Right cardiac atrium (tissue), 5 donors: ENCODE results near the gene SEC61A2. TPM values are rescaled to one million over a fixed set of nuclear protein-coding genes. Genes with fewer than 3 reads are reported as not detected.
A peak's percentile ranks its signal among the peaks of the same experiment; 100 is the strongest.

Experiments
- ATAC-seq, 2 donors: fragments of 200-7000 bp; cut with Tn5 transposase; one replicate each; pipeline versions ENCODE4 v1.8.0 to v1.9.1; 2020; ENCODE audit warnings: moderate library complexity in 2 of 2, mild to moderate bottlenecking in 1 of 2
- DNase-seq, 3 donors: peaks; one replicate each; pipeline ENCODE4 v3.0.0-alpha.2; 2020
- H3K27ac ChIP-seq: one replicate; pipeline ENCODE4 v1.5.1; 2013; ENCODE audit warnings: mild to moderate bottlenecking, low read length, control low read depth, moderate library complexity
- H3K27me3 ChIP-seq: one replicate; pipeline ENCODE4 v1.6.1; 2013; ENCODE audit not compliant: control insufficient read depth, insufficient read depth
- H3K4me1 ChIP-seq: one replicate; pipeline ENCODE4 v1.6.1; 2013; ENCODE audit warnings: low read length; ENCODE audit not compliant: control insufficient read depth, insufficient read depth
- H3K4me3 ChIP-seq: one replicate; pipeline ENCODE4 v1.5.1; 2013; ENCODE audit warnings: low read length, control low read depth
- H3K9me3 ChIP-seq: one replicate; pipeline ENCODE4 v1.6.1; 2013; ENCODE audit warnings: low read length; ENCODE audit not compliant: control insufficient read depth
- WGBS: extraction: QIAGEN DNeasy Blood & Tissue Kit; methylation state at CpG from one replicate; pipeline ENCODE4 v1.1.7; 2013; 5-methylcytosine and 5-hydroxymethylcytosine counted together
- intact Hi-C, 4 donors: fragments of 100-400 bp; cut with DNase I; formaldehyde crosslinking; loops; one replicate each; pipeline versions ENCODE4 v1.11.0 to v1.14.0; 2022 to 2023
- polyA plus RNA-seq: library from polyadenylated mRNA; stranded (reverse); fragments of 200-250 nt; gene quantifications from one replicate; pipeline ENCODE4 v1.2.3, GENCODE V29; 2013
- total RNA-seq, 4 donors: library from RNA; stranded (reverse); fragmentation: NEBNext Ultra II Directional; extraction: Animal tissue kit (Norgen Biotek cat#: 25700); gene quantifications; one replicate each; pipeline ENCODE4 v1.2.1, GENCODE V29; 2021
- donor health status: healthy with polysubstance abuse.
- donor health status: DM: no; HTN: yes; CAD: no.
- donor health status: DM: no; HTN: no; CAD: no.
- donor health status: DM: no; HTN: yes; CAD: no; lungs with severe emphysema.
- donor health status: DM: yes; HTN: yes; CAD: no.

The SEC61A2 gene
- total and polyA plus RNA-seq, 5 donors, result 8.8 to 18.5 (median 13.9) TPM

- DNase-seq, result no peak
- Histone ChIP-seq H3K27ac (no peak overlapping the region), H3K27me3 (no peaks in the 10 kb centered on the region), H3K4me3 (no peak overlapping the region), H3K9me3 (no peaks in the 10 kb centered on the region), H3K4me1 (no peaks in the 10 kb centered on the region)
- intact Hi-C loops, result no loop called here
- WGBS, result 94% methylated on average over 2 of the region's 2 CpGs
- ATAC-seq, result no peak
Observed at GRCh38 chr10:12198156-12198555, 68.7 kb downstream of the SEC61A2 start.

GRCh38 chr10:12200850-12201249 lies 71.4 kb downstream of the SEC61A2 start:
- ATAC-seq, result no peak
- no peak overlapping the region for H3K4me3 ChIP-seq
- no peaks in the 10 kb centered on the region for H3K4me1 ChIP-seq
- H3K9me3 ChIP-seq, result no peaks in the 10 kb centered on the region
- intact Hi-C loops, result no loop called here
- no peaks in the 10 kb centered on the region for H3K27me3 ChIP-seq
- 98% methylated on average over 5 of the region's 5 CpGs for WGBS
- H3K27ac ChIP-seq, result no peak overlapping the region
- DNase-seq, result no peak

- no peaks in the 10 kb centered on the region for H3K4me1 ChIP-seq
- no peaks in the 10 kb centered on the region for H3K27me3 ChIP-seq
- H3K27ac ChIP-seq, result no peak overlapping the region
- WGBS, result 54% methylated on average over 3 of the region's 3 CpGs
- H3K9me3 ChIP-seq, result no peaks in the 10 kb centered on the region
- ATAC-seq (no peak), DNase-seq (no peak)
- intact Hi-C loops, result no loop called here
- H3K4me3 ChIP-seq, result no peak overlapping the region
Observed at GRCh38 chr10:12201543-12201942, 72.1 kb downstream of the SEC61A2 start.

- 85% methylated on average over 5 of the region's 5 CpGs for WGBS
Observed at GRCh38 chr10:12202226-12202625, 72.7 kb downstream of the SEC61A2 start.

GRCh38 chr10:12205082-12205481 lies 75.6 kb downstream of the SEC61A2 start:
- intact Hi-C loops, result no loop called here
- Histone ChIP-seq H3K9me3 (no peaks in the 10 kb centered on the region), H3K4me1 (no peaks in the 10 kb centered on the region), H3K27me3 (no peaks in the 10 kb centered on the region), H3K27ac (no peak overlapping the region), H3K4me3 (no peak overlapping the region)
- no peak for DNase-seq
- 90% methylated on average over 3 of the region's 3 CpGs for WGBS
- no peak for ATAC-seq

More at GRCh38 chr10:12202226-12202625, 72.7 kb downstream of the SEC61A2 start:
- intact Hi-C loops, result no loop called here
- Histone ChIP-seq H3K4me1 (no peaks in the 10 kb centered on the region), H3K27me3 (no peaks in the 10 kb centered on the region), H3K4me3 (no peak overlapping the region), H3K9me3 (no peaks in the 10 kb centered on the region), H3K27ac (no peak overlapping the region)
- no peak for ATAC-seq
- DNase-seq, result no peak

- Histone ChIP-seq H3K4me1 (no peaks in the 10 kb centered on the region), H3K9me3 (no peaks in the 10 kb centered on the region), H3K27me3 (no peaks in the 10 kb centered on the region), H3K4me3 (no peak overlapping the region), H3K27ac (no peak overlapping the region)
- 81% methylated on average over 3 of the region's 3 CpGs for WGBS
- intact Hi-C loops, result no loop called here
- ATAC-seq, result no peak
- DNase-seq, result no peak
Observed at GRCh38 chr10:12207114-12207513, 77.6 kb downstream of the SEC61A2 start.

GRCh38 chr10:12208460-12208859 lies 79.0 kb downstream of the SEC61A2 start:
- Histone ChIP-seq H3K9me3 (no peaks in the 10 kb centered on the region), H3K27ac (no peak overlapping the region), H3K27me3 (no peaks in the 10 kb centered on the region), H3K4me3 (no peak overlapping the region), H3K4me1 (no peaks in the 10 kb centered on the region)
- WGBS, result 94% methylated on average over 5 of the region's 5 CpGs
- intact Hi-C loops, result no loop called here
- ATAC-seq, result no peak
- DNase-seq, result no peak

- no peaks in the 10 kb centered on the region for H3K27me3 ChIP-seq
- ATAC-seq (no peak), DNase-seq (no peak)
- 93% methylated on average over 3 of the region's 3 CpGs for WGBS
- H3K4me1 ChIP-seq, result no peaks in the 10 kb centered on the region
- H3K4me3 ChIP-seq, result no peak overlapping the region
- no peak overlapping the region for H3K27ac ChIP-seq
- H3K9me3 ChIP-seq, result no peaks in the 10 kb centered on the region
- intact Hi-C loops, result no loop called here
Observed at GRCh38 chr10:12212454-12212853, 83.0 kb downstream of the SEC61A2 start.

GRCh38 chr10:12213621-12214020 lies 84.1 kb downstream of the SEC61A2 start:
- ATAC-seq (no peak), DNase-seq (no peak)
- intact Hi-C loops, result no loop called here
- 69% methylated on average over 3 of the region's 3 CpGs for WGBS
- Histone ChIP-seq H3K4me1 (no peaks in the 10 kb centered on the region), H3K9me3 (no peaks in the 10 kb centered on the region), H3K27ac (no peak overlapping the region), H3K27me3 (no peaks in the 10 kb centered on the region), H3K4me3 (no peak overlapping the region)

- ATAC-seq (no peak), DNase-seq (no peak)
- Histone ChIP-seq H3K4me3 (no peak overlapping the region), H3K27me3 (no peaks in the 10 kb centered on the region), H3K9me3 (no peaks in the 10 kb centered on the region), H3K27ac (no peak overlapping the region), H3K4me1 (no peaks in the 10 kb centered on the region)
- WGBS, result 78% methylated on average over 4 of the region's 4 CpGs
- intact Hi-C loops, result no loop called here
Observed at GRCh38 chr10:12214093-12214492, 84.6 kb downstream of the SEC61A2 start.

GRCh38 chr10:12214763-12215218 lies 85.3 kb downstream of the SEC61A2 start:
- no peak overlapping the region for H3K27ac ChIP-seq
- H3K9me3 ChIP-seq, result no peaks in the 10 kb centered on the region
- DNase-seq, result no peak
- H3K4me3 ChIP-seq, result peak overlapping the region; percentile 29
- no peaks in the 10 kb centered on the region for H3K27me3 ChIP-seq
- 28% methylated on average over 6 of the region's 6 CpGs for WGBS
- peak in 1 of 2 donors; percentile 35 for ATAC-seq
- no peaks in the 10 kb centered on the region for H3K4me1 ChIP-seq
- intact Hi-C loops, result no loop called here
